Activated CD8-positive, alpha-beta memory T cell treated with anti-CD3 and anti-CD28 coated beads for 48 hours (primary cell): ENCODE data around the gene CXorf49B.
"Not testable (repeated sequence)": the region's sequence is repeated elsewhere in the genome, so short reads cannot be mapped to it uniquely, and the experiment has no call there.

ENCODE experiments used
- DNase-seq, 3 experiments: peaks; one replicate each; pipeline ENCODE4 v3.0.0-alpha.2; 2020; ENCODE audit warnings: low read depth in 2 of 3, low spot score in 2 of 3

Gene CXorf49B

DNA sequence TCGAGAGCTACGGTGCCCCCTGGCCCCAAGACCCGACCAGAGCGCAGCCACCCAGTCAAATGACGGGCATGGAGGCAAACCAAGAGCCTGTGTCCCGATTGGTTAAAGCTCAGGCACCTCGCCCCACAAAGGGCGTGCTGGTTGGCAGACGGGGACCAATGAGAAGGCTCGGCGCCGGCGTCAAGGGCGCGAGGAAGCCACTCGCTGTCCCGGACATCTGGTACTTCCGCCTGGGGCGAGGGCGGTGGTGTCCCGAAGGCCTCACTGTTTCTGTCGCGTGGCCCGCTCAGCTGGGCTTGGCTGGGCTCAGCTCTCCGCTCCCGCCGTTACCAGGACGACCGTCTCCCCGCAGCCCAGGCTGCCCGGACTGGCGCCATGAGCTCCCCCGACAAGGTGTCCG is at the start of gene CXorf49B:
TSS of gene CXorf49B (plus strand) at position 301 of the 400 bp plus-strand sequence. CDS start at position 376, 75 bp downstream.
- not testable (repeated sequence) for DNase-seq

DNA sequence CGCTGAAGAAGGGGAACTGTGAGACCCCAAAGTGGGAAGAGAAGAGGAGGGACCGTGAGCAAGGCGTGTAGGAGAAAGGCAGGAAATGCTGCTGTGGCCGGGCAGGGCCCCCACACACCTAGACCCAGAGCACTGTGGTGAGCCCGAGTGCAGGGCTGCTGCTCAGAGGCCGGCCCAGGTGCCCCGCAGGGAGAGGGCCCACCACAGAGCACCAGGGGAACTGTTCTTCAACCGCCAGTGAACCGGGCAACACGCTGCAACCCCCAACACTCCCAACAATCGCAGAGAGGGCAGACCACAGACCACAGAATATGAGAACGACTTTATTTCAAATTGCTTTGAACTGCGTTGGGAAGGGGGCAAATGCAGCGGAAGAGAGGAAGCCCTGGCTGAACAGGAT is 49.1 kb upstream of the CXorf49B start:
- not testable (repeated sequence) for DNase-seq

DNA sequence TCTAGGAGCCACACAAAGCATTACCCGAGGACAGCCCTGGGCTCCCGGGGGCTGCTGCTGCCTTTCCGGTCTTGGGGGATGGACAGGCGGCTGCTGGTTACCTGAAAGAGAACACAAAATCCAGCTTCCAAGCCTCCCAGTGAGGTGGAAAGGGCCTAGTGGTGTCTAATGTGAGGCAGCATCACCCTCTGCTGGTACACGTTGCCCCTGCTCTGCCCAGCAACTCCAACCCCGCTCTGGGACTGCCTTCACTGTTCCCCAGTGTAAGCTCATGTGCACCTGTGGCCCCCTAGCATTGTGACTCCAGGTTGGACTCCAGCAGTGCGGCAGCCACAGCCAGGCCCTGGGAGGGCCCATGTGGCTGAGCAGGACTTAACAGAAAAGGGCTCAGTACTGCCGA is 47.6 kb upstream of the CXorf49B start:
- DNase-seq, result not testable (repeated sequence)

DNA sequence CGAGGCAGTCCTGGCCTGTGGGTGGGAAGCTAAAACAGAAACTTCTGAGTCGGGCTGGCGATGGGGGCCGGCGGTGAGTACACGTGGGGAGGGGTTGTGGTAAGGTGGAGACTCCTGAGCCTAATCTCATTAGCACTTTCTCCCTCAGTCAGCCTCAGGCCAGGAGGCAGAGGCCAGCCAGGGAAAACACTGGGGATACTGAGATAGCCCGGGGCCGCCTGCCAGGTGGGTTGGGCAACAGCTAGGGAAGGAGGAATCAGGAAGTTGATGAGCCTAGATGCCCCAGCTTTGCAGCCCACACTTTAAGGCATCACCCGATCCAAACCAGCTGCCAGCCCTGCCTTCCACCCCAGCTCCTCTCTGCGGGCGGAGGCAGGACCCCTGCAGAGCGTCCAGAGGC is 46.8 kb upstream of the CXorf49B start:
- DNase-seq, result not testable (repeated sequence)

DNA sequence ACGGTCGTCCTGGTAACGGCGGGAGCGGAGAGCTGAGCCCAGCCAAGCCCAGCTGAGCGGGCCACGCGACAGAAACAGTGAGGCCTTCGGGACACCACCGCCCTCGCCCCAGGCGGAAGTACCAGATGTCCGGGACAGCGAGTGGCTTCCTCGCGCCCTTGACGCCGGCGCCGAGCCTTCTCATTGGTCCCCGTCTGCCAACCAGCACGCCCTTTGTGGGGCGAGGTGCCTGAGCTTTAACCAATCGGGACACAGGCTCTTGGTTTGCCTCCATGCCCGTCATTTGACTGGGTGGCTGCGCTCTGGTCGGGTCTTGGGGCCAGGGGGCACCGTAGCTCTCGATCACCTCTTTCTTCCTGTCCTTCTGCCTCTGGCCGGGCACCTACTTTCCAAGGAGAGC is 45.0 kb upstream of the CXorf49B start, which contains the start of gene CXorf49:
TSS of gene CXorf49 (minus strand) at position 101 of the 400 bp plus-strand sequence. CDS start 134 bp downstream, outside the sequence.
- not testable (repeated sequence) for DNase-seq

DNA sequence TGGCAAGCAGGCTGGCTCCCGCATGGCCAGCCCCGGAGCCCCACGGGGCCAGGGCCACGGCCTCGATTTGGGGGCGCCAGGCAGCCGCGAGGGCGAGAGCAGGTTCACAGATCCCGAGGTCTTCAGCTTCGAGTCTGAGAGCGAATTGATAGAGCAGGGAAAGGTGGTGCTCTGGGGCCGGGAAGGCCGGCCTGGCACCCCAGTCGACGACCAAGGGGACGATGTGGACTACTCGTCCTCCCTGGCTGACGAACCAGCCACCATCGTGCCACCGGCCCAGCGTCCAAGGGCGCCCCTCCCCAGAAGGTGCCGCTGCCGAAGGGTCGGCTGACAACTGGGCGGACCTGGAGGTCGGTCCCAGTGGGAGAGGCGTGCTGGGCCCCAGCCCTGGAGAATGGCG is 44.0 kb upstream of the CXorf49B start:
- not testable (repeated sequence) for DNase-seq

DNA sequence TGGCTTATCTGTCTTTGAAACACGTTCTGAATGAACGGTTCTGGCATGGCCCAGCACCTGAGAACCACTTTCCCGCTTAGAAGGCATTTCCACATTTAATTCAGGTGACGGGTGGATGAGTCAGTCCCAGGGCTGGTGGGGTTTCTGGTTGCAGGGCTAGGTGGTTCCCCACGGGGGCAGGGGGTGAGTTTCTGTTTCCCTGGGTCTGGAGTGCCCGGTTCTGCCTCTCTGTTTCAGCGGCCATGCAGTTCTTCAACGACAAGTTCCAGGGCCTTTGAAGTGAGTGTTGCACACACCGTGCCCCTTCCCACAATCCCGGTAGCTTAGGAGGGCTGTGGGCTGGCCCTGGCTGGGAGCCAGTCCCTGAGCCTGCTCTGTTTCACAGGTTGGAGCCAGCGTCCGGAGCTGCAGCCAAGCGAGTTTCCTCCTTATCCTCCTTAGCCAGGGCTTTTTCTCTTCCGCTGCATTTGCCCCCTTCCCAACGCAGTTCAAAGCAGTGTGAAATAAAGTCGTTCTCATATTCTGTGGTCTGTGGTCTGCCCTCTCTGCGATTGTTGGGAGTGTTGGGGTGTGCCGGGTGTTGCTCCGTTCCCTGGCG is 42.8 kb upstream of the CXorf49B start:
- not testable (repeated sequence) for DNase-seq

DNA sequence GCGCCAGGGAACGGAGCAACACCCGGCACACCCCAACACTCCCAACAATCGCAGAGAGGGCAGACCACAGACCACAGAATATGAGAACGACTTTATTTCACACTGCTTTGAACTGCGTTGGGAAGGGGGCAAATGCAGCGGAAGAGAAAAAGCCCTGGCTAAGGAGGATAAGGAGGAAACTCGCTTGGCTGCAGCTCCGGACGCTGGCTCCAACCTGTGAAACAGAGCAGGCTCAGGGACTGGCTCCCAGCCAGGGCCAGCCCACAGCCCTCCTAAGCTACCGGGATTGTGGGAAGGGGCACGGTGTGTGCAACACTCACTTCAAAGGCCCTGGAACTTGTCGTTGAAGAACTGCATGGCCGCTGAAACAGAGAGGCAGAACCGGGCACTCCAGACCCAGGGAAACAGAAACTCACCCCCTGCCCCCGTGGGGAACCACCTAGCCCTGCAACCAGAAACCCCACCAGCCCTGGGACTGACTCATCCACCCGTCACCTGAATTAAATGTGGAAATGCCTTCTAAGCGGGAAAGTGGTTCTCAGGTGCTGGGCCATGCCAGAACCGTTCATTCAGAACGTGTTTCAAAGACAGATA is 2.4 kb upstream of the CXorf49B start:
- DNase-seq, result not testable (repeated sequence)

DNA sequence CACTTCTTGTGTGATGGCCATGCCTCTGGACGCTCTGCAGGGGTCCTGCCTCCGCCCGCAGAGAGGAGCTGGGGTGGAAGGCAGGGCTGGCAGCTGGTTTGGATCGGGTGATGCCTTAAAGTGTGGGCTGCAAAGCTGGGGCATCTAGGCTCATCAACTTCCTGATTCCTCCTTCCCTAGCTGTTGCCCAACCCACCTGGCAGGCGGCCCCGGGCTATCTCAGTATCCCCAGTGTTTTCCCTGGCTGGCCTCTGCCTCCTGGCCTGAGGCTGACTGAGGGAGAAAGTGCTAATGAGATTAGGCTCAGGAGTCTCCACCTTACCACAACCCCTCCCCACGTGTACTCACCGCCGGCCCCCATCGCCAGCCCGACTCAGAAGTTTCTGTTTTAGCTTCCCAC is 1.7 kb downstream of the CXorf49B start:
- DNase-seq, result not testable (repeated sequence)

DNA sequence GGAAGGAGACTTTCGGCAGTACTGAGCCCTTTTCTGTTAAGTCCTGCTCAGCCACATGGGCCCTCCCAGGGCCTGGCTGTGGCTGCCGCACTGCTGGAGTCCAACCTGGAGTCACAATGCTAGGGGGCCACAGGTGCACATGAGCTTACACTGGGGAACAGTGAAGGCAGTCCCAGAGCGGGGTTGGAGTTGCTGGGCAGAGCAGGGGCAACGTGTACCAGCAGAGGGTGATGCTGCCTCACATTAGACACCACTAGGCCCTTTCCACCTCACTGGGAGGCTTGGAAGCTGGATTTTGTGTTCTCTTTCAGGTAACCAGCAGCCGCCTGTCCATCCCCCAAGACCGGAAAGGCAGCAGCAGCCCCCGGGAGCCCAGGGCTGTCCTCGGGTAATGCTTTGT is 2.5 kb downstream of the CXorf49B start:
- not testable (repeated sequence) for DNase-seq

DNA sequence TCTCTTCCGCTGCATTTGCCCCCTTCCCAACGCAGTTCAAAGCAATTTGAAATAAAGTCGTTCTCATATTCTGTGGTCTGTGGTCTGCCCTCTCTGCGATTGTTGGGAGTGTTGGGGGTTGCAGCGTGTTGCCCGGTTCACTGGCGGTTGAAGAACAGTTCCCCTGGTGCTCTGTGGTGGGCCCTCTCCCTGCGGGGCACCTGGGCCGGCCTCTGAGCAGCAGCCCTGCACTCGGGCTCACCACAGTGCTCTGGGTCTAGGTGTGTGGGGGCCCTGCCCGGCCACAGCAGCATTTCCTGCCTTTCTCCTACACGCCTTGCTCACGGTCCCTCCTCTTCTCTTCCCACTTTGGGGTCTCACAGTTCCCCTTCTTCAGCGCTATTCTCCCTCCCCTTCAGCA is 4.0 kb downstream of the CXorf49B start:
- not testable (repeated sequence) for DNase-seq

DNA sequence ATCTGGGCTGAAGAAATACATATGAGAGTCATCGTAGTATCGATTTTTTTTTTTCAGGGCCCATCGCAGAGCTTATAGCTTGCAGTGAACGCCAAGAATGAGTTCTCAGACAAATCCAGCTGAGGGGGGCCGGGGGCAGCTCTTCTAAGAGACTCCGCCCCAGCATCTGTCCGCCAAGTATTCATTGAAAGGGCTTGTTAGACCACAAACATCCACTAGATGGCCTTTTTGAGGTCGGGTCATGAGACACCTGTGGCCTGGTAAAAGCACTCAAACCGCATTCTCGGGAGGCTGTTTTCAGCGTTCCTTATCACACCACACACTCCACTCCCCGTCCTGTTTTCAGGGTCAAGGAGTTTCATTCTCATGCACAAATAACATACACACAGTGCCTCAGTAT is 15.2 kb downstream of the CXorf49B start:
- DNase-seq, result not testable (repeated sequence)

DNA sequence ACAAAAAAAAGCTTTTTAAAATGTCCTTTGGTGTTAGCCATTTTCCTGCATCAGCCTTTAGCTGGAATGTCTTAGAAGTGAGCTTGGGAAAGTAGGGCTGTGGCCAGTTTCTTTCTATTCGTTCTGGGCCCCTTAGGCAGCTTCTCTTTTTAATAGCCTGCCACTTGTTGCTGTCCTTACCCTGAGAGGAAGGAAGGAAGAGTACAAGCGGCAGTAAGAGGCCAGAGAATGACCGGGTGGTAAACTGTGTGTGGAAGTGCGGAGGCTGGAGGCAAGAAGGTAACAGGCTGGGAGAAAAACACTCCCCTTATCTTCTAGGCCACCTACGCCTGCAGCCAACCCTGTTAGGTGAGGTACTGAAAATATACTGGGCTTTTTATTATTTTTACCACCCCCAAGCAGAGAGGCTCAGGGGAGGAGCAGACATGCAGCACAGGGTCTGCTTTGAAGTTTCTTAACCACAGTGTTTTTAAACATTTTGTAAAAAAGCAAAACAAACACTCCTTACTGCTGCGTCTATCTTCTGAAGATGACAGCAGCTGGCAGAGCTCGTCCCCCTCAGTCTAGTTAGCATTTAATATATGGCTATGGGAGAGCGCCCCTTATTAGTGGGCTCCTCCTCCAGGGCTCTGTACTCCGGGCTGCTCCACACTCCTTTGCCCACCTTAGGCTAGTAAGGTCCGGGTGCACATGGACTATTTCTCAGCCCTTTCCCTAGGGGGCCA is 19.2 kb downstream of the CXorf49B start:
- not testable (repeated sequence) for DNase-seq

DNA sequence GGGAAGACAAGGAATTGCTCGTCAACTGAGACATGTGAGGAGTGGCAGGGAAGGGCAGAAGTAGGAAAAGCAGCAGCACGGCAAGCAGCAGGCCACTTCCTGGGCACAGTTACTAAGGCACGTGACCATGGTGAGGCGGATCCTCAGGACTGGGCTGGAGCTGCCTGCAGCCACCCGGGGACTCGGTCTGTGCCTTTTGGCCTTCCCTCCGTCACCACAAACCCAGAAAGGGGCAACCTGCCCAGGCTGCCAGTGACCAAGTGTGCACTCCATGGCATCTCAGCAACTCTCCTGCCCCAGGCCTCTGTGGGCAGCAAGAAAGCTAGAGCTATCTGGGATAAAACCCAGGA is 19.8 kb downstream of the CXorf49B start:
- not testable (repeated sequence) for DNase-seq

DNA sequence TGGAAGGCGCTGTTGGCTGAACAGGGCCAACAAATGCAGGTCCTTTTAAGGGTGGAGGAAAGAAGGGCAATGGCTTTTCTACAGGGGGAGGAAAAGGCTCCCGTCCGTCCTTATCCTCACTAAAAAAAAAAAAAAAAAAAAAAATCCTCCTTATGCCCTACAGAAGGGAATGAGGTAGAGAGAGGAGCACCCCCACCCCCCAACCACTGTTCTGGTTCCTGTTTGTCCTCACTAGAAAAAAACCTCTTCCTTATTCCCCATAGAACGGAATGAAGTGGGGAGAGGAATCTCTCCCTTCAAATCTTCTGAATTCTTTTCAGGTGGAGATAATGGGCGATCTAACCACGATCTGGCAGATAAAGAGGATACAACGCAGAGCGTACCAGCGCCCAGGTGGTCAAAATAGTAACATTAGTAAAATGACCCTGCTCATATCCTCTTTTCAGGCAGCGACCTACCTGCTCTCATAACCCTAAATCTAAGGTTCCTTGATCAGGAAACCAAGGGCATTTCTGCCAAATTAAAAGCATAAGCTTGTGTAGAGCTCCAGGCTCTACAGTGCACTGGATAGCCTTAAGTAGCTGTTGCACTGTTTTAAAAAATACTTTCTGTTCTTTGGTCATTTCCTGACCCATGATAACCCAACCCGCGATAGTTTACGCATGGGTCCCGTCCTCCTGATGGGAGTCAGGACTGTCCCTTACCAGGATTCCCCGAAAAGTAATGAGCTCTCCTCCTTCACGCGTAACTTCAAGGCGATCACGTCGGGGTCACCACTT is 20.6 kb downstream of the CXorf49B start:
- DNase-seq, result not testable (repeated sequence)

DNA sequence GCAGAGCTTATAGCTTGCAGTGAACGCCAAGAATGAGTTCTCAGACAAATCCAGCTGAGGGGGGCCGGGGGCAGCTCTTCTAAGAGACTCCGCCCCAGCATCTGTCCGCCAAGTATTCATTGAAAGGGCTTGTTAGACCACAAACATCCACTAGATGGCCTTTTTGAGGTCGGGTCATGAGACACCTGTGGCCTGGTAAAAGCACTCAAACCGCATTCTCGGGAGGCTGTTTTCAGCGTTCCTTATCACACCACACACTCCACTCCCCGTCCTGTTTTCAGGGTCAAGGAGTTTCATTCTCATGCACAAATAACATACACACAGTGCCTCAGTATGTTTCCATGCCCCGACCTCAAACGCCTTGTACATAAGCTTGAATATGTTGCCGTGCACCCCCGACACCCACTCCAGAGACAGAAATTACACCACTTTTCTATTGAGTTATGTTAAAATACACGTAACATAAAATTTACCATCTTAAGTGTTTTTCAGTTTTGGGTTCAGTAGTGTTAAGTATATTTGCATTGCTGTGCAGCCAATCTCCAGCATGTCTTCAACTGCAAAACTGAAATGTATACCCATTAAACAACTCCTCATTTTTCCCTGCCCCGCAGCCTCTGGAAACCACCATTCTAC is 21.3 kb downstream of the CXorf49B start:
- not testable (repeated sequence) for DNase-seq

DNA sequence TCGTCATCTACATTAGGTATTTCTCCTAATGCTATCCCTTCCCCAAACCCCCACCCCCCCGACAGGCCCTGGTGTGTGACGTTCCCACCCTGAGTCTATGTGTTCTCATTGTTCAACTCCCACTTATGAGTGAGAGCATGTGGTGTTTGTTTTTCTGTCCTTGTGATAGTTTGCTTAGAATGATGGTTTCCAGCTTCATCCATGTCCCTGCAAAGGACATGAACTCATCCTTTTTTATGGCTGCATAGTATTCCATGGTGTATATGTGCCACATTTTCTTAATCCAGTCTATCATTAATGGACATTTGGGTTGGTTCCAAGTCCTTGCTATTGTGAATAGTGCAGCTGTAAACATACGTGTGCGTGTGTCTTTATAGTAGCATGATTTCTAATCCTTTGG is 43.3 kb downstream of the CXorf49B start:
- DNase-seq, result not testable (repeated sequence)

DNA sequence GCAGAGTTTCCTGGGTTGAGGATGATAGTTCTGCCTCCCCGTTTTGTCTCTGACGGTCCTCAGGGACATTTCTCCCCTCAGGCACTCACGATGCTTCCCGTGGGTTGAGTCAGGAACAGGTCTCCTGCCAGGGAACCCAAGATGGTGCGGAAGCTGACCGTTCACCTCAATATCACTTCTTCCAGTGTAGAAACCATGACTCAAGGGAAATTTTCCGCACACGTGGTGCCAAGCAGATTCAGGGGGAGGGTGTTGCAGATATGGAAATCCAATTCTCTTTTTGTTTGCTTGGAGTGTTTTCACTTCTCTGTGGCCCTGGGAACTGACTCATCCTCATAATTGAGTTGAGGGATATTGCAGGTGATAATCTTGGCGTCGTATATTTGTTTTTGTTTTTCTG is 46.7 kb downstream of the CXorf49B start:
- no peak for DNase-seq

DNA sequence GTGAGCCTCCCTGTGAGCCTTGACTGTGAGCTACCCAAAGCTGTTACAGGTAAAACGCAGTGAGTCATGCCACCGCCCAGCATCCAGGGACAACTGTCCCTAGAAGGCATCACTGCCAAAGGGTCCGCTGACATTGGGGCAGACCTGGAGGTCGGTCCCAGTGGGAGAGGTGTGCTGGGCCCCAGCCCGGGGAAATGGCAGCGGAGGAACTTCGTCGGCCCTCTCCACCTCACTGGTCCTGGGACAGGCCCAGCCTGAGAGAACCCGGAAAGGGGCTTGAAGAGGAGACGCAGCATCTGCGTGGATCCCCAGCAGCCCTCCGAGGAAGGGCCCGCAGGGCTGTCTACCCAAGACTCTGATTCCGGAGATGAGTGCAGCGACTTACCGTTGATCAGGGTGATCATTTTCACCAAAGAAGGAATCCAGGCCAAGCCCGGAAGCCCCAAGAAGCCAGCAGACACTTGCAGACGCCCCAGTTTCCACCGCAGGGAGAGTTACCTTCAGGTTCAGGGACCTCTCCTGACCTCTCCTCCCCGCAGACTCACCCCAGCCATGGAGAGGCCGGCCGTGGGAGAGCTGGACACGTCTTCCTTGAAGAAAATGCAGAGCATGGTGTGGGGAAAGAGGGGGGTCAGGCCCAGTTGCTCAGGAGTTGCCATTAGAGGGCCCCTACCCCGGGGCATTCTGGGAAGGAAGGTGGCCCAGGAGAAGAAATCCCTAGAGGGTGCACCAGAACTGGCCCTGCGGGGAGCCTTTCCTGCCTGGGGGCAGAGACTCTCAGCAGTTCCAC is 51.2 kb downstream of the CXorf49B start:
- DNase-seq, result no peak
